DMS114 treated with DMSO at 0.1 percent for 48 hours (cell line): ENCODE data around the gene ANKIB1.

Experiments used
- DNase-seq: peaks from one replicate; lab custom pipeline; 2025; ENCODE audit not compliant: unreplicated experiment; lab: John Stamatoyannopoulos, UW

The ANKIB1 gene

GRCh38 chr7:92260248-92260781, 14.5 kb downstream of the ANKIB1 start:
- DNase-seq: no peak

- DNase-seq: no peak
Measured at GRCh38 chr7:92266415-92267241, 20.9 kb downstream of the ANKIB1 start.

- no peak for DNase-seq
Measured at GRCh38 chr7:92268921-92269320, 23.1 kb downstream of the ANKIB1 start.

- no peak for DNase-seq
Measured at GRCh38 chr7:92275327-92275726, 29.6 kb downstream of the ANKIB1 start.

- DNase-seq: no peak
Measured at GRCh38 chr7:92276460-92276864, 30.7 kb downstream of the ANKIB1 start.

GRCh38 chr7:92279396-92280031, 33.7 kb downstream of the ANKIB1 start:
- no peak for DNase-seq

GRCh38 chr7:92281031-92281430, 35.3 kb downstream of the ANKIB1 start:
- DNase-seq: no peak

GRCh38 chr7:92282221-92282814, 36.5 kb downstream of the ANKIB1 start:
- no peak for DNase-seq

- no peak for DNase-seq
Measured at GRCh38 chr7:92282930-92283329, 37.2 kb downstream of the ANKIB1 start.

- DNase-seq: no peak
Measured at GRCh38 chr7:92289321-92289720, 43.5 kb downstream of the ANKIB1 start.

GRCh38 chr7:92292981-92293380, 47.2 kb downstream of the ANKIB1 start:
- no peak for DNase-seq

- DNase-seq: no peak
Measured at GRCh38 chr7:92293896-92294590, 48.3 kb downstream of the ANKIB1 start.

GRCh38 chr7:92295391-92295790, 49.6 kb downstream of the ANKIB1 start:
- DNase-seq: no peak

- no peak for DNase-seq
Measured at GRCh38 chr7:92296235-92296634, 50.5 kb downstream of the ANKIB1 start.

- no peak for DNase-seq
Measured at GRCh38 chr7:92296880-92297445, 51.2 kb downstream of the ANKIB1 start.

GRCh38 chr7:92297736-92298135, 52.0 kb downstream of the ANKIB1 start:
- DNase-seq: no peak

- no peak for DNase-seq
Measured at GRCh38 chr7:92303761-92304160, 58.0 kb downstream of the ANKIB1 start.

- no peak for DNase-seq
Measured at GRCh38 chr7:92304406-92304893, 58.7 kb downstream of the ANKIB1 start.

GRCh38 chr7:92306153-92306552, 60.4 kb downstream of the ANKIB1 start:
- no peak for DNase-seq

GRCh38 chr7:92313055-92313454, 67.3 kb downstream of the ANKIB1 start:
- DNase-seq: no peak

GRCh38 chr7:92319243-92319642, 73.5 kb downstream of the ANKIB1 start:
- DNase-seq: no peak
